IMR-90 (cell line): ENCODE measurements around the gene COL15A1. TPM values are rescaled to one million over a fixed set of nuclear protein-coding genes. Genes with fewer than 3 reads are reported as not detected.

Source experiments
- ATAC-seq: fragments of 200-7000 bp; cut with Tn5 transposase; 2 replicates; pipeline ENCODE4 v1.9.1; 2020; ENCODE audit warnings: low read depth, mild to moderate bottlenecking, moderate library complexity
- BruUV-seq: library from RNA; stranded (reverse); fragments of 400-500 nt; replicated peaks from 2 replicates; lab custom pipeline; 2021; lab: Mats Ljungman, UMichigan
- CTCF ChIA-PET: fragments of 300-600 bp; formaldehyde crosslinking; extraction: SDS; loops from one replicate; lab custom pipeline; 2021; ENCODE audit warnings: antibody characterized with exemption; lab: Yijun Ruan, JAX
- POLR2A ChIA-PET: fragments of 300-600 bp; sonication (Branson Sonifier 250); formaldehyde crosslinking; loops from one replicate; lab custom pipeline; 2022; ENCODE audit warnings: antibody characterized with exemption; ENCODE audit not compliant: unreplicated experiment; lab: Charles Lee
- DNase-seq: peaks from one replicate; pipeline ENCODE4 v3.0.0; 2013
- H2AFZ ChIP-seq: replicated peaks from 2 replicates; pipeline ENCODE3; 2013; ENCODE audit warnings: low read length, mild to moderate bottlenecking; ENCODE audit not compliant: poor library complexity
- H2AK5ac ChIP-seq: 2 replicates; pipeline ENCODE4 v1.6.1; 2013; ENCODE audit warnings: low read depth, low read length, inconsistent platforms
- H2AK9ac ChIP-seq: replicated peaks from 2 replicates; pipeline ENCODE3; 2013; ENCODE audit warnings: mild to moderate bottlenecking, low read depth, low read length, moderate library complexity; ENCODE audit not compliant: poor library complexity
- H2BK120ac ChIP-seq: 2 replicates; pipeline ENCODE4 v1.6.1; 2013; ENCODE audit warnings: low read depth, low read length, inconsistent platforms
- H2BK15ac ChIP-seq: 3 replicates; pipeline ENCODE4 v1.6.1; 2013; ENCODE audit warnings: low read depth, low read length, inconsistent platforms
- H2BK20ac ChIP-seq: 2 replicates; pipeline ENCODE4 v1.6.1; 2013; ENCODE audit warnings: low read depth, mild to moderate bottlenecking, inconsistent platforms, low read length, moderate library complexity
- H2BK5ac ChIP-seq: 2 replicates; pipeline ENCODE4 v1.6.1; 2013; ENCODE audit warnings: mild to moderate bottlenecking, low read depth, low read length, inconsistent platforms; ENCODE audit not compliant: poor library complexity, severe bottlenecking
- H3K14ac ChIP-seq: replicated peaks from 2 replicates; pipeline ENCODE4 v1.6.1; 2013; ENCODE audit warnings: low read depth, low read length, inconsistent platforms
- H3K18ac ChIP-seq: 2 replicates; pipeline ENCODE4 v1.6.1; 2013; ENCODE audit warnings: low read depth, low read length, control low read depth
- H3K23ac ChIP-seq: 2 replicates; pipeline ENCODE4 v1.6.1; 2013; ENCODE audit warnings: low read depth, low read length, inconsistent platforms
- H3K27ac ChIP-seq: 2 replicates; pipeline ENCODE4 v1.5.1; 2013; ENCODE audit warnings: mild to moderate bottlenecking, control low read depth, low read length; ENCODE audit not compliant: insufficient read depth
- H3K27me3 ChIP-seq: 2 replicates; pipeline ENCODE4 v1.6.1; 2013; ENCODE audit warnings: low read length; ENCODE audit not compliant: control insufficient read depth, insufficient read depth
- H3K36me3 ChIP-seq: 2 replicates; pipeline ENCODE4 v1.6.1; 2013; ENCODE audit warnings: low read length, mixed read lengths; ENCODE audit not compliant: control insufficient read depth, insufficient read depth
- H3K4ac ChIP-seq: 2 replicates; pipeline ENCODE4 v1.6.1; 2013; ENCODE audit warnings: low read depth, low read length, inconsistent platforms
- H3K4me1 ChIP-seq: 2 replicates; pipeline ENCODE4 v1.6.1; 2013; ENCODE audit warnings: low read length, mixed read lengths; ENCODE audit not compliant: control insufficient read depth, insufficient read depth
- H3K4me2 ChIP-seq: 2 replicates; pipeline ENCODE4 v1.6.1; 2013; ENCODE audit warnings: low read depth, mild to moderate bottlenecking, control low read depth, low read length, moderate library complexity
- H3K4me3 ChIP-seq: 2 replicates; pipeline ENCODE4 v1.5.1; 2013; ENCODE audit warnings: low read depth, mild to moderate bottlenecking, control low read depth, low read length, moderate library complexity; ENCODE audit not compliant: insufficient read depth
- H3K56ac ChIP-seq: 2 replicates; pipeline ENCODE4 v1.6.1; 2013; ENCODE audit warnings: low read length, inconsistent platforms; ENCODE audit not compliant: insufficient read depth; ENCODE audit errors: extremely low read depth
- H3K79me1 ChIP-seq, 2 experiments: 2 replicates each; pipeline ENCODE4 v1.6.1; 2013; ENCODE audit warnings: low read length in 2 of 2, inconsistent platforms in 1 of 2, low read depth in 1 of 2
- H3K9ac ChIP-seq: 2 replicates; pipeline ENCODE4 v1.6.1; 2013; ENCODE audit warnings: low read depth, low read length, control low read depth
- H3K9me1 ChIP-seq: 2 replicates; pipeline ENCODE4 v1.6.1; 2013; ENCODE audit warnings: low read length, inconsistent platforms; ENCODE audit not compliant: insufficient read depth
- H3K9me3 ChIP-seq: 2 replicates; pipeline ENCODE4 v1.6.1; 2013; ENCODE audit warnings: low read length; ENCODE audit not compliant: control insufficient read depth, insufficient read depth
- H4K20me1 ChIP-seq: 2 replicates; pipeline ENCODE4 v1.6.1; 2013; ENCODE audit warnings: low read length, inconsistent platforms; ENCODE audit not compliant: insufficient read depth
- H4K5ac ChIP-seq: 2 replicates; pipeline ENCODE4 v1.6.1; 2013; ENCODE audit warnings: mild to moderate bottlenecking, low read depth, low read length, control low read depth
- H4K8ac ChIP-seq, 2 experiments: 2 replicates each; pipeline ENCODE4 v1.6.1; 2013; ENCODE audit warnings: low read depth in 2 of 2, low read length in 2 of 2, control low read depth in 1 of 2, inconsistent platforms in 1 of 2
- H4K91ac ChIP-seq: 2 replicates; pipeline ENCODE4 v1.6.1; 2013; ENCODE audit warnings: low read depth, low read length, inconsistent platforms; ENCODE audit not compliant: insufficient read depth
- BHLHE40 ChIP-seq: fragments of 150-350 bp; IDR thresholded peaks from 2 replicates; pipeline ENCODE4 v1.6.1; 2016; ENCODE audit warnings: mild to moderate bottlenecking, low read depth, low read length
- CEBPB ChIP-seq: IDR thresholded peaks from 2 replicates; pipeline ENCODE4 v1.6.1; 2012; ENCODE audit warnings: low read depth, low read length, improper control_type of control experiment
- CHD1 ChIP-seq: IDR thresholded peaks from 2 replicates; pipeline ENCODE4 v1.6.1; 2012; ENCODE audit warnings: low read depth, low read length, improper control_type of control experiment
- CTCF ChIP-seq: conservative IDR thresholded peaks from 2 replicates; pipeline ENCODE4 v1.5.1; 2012; ENCODE audit warnings: mild to moderate bottlenecking, low read depth, low read length, improper control_type of control experiment
- FOS ChIP-seq: fragments of 150-350 bp; IDR thresholded peaks from 2 replicates; pipeline ENCODE4 v1.6.1; 2016; ENCODE audit warnings: low read depth, low read length
- MAFK ChIP-seq: IDR thresholded peaks from 2 replicates; pipeline ENCODE4 v1.6.1; 2012; ENCODE audit warnings: low read depth, low read length, improper control_type of control experiment
- MAZ ChIP-seq: IDR thresholded peaks from 2 replicates; pipeline ENCODE4 v1.6.1; 2012; ENCODE audit warnings: low read depth, mild to moderate bottlenecking, low read length, improper control_type of control experiment, moderate library complexity, borderline replicate concordance
- MXI1 ChIP-seq: IDR thresholded peaks from 2 replicates; pipeline ENCODE4 v1.6.1; 2012; ENCODE audit warnings: low read depth, mild to moderate bottlenecking, low read length, moderate library complexity, borderline replicate concordance
- NFE2L2 ChIP-seq: fragments of 150-350 bp; IDR thresholded peaks from 2 replicates; pipeline ENCODE4 v1.6.1; 2016; ENCODE audit warnings: low read depth, mild to moderate bottlenecking, low read length
- POLR2A ChIP-seq: IDR thresholded peaks from 2 replicates; pipeline ENCODE4 v1.6.1; 2012; ENCODE audit warnings: mild to moderate bottlenecking, low read depth, low read length
- RAD21 ChIP-seq: IDR thresholded peaks from 2 replicates; pipeline ENCODE4 v1.6.1; 2012; ENCODE audit warnings: low read length, improper control_type of control experiment
- RCOR1 ChIP-seq: IDR thresholded peaks from 2 replicates; pipeline ENCODE4 v1.6.1; 2012; ENCODE audit warnings: mild to moderate bottlenecking, low read length, improper control_type of control experiment; ENCODE audit not compliant: insufficient replicate concordance
- RFX5 ChIP-seq: IDR thresholded peaks from 2 replicates; pipeline ENCODE4 v1.8.0; 2012; ENCODE audit warnings: low read depth, mild to moderate bottlenecking, low read length, moderate library complexity
- SMC3 ChIP-seq: fragments of 150-350 bp; IDR thresholded peaks from 2 replicates; pipeline ENCODE4 v1.6.1; 2016; ENCODE audit warnings: low read depth, mild to moderate bottlenecking, antibody characterized with exemption, low read length, moderate library complexity
- WGBS, 2 experiments: methylation state at CpG; one replicate each; pipeline versions ENCODE4 v1.1.5 to v1.1.7; 2013; ENCODE audit warnings: missing lambda C conversion rate in 2 of 2; ENCODE audit not compliant: insufficient read length in 1 of 2; ENCODE audit errors: extremely low coverage in 2 of 2; 5-methylcytosine and 5-hydroxymethylcytosine counted together
- dilution Hi-C: fragments of 300-500 bp; cut with HindIII; formaldehyde crosslinking; loops from one replicate; pipeline ENCODE4 v1.14.3; 2018; ENCODE audit warnings: low sequenced_read_pairs; ENCODE audit not compliant: unreplicated experiment
- in situ Hi-C: fragments of 300-500 bp; cut with MboI; formaldehyde crosslinking; loops from 3 replicates; pipeline ENCODE4 v1.14.3; 2019; ENCODE audit warnings: low sequenced_read_pairs, inconsistent platforms, mixed read lengths
- intact Hi-C: fragments of 100-400 bp; cut with micrococcal nuclease; formaldehyde crosslinking; loops from 2 replicates; pipeline ENCODE4 v1.10.0; 2022
- polyA plus RNA-seq, 3 experiments: library from polyadenylated mRNA; depleted of rRNA; stranded (reverse); fragments of >200 nt; gene quantifications; 2 replicates each; pipeline ENCODE4 v1.2.3, GENCODE V29; 2012; ENCODE audit warnings: low replicate concordance in 1 of 3
- total RNA-seq: library from RNA; depleted of rRNA; stranded (reverse); fragments of >200 nt; gene quantifications from 2 replicates; pipeline ENCODE4 v1.2.3, GENCODE V29; 2012
- TF ChIP-seq, protein P1 (sequence below): fragments of 150-350 bp; IDR thresholded peaks from 2 replicates; pipeline ENCODE4 v1.6.1; 2017; ENCODE audit warnings: mild to moderate bottlenecking, antibody characterized with exemption, low read length, low read depth
- TF ChIP-seq, protein P2 (sequence below): fragments of 150-350 bp; IDR thresholded peaks from 2 replicates; pipeline ENCODE4 v1.6.1; 2016; ENCODE audit warnings: low read depth, mild to moderate bottlenecking, low read length, moderate library complexity, borderline replicate concordance

COL15A1 gene
- total and polyA plus RNA-seq, 2 of the 4 experiments (the other 2 are of a cell fraction): 2.2 to 3.7 TPM

- Histone ChIP-seq H3K36me3 (no peaks in the 10 kb centered on the region), H2BK20ac (no peak overlapping the region), H2BK15ac (no peak overlapping the region), H3K9me1 (no peaks in the 10 kb centered on the region), H3K27ac (no peak overlapping the region), H3K56ac (no peak overlapping the region), H3K9me3 (no peaks in the 10 kb centered on the region), H4K8ac (no peak overlapping the region), H2AFZ (no peak overlapping the region), H2BK5ac (no peak overlapping the region), H4K20me1 (no peaks in the 10 kb centered on the region), H2AK5ac (no peak overlapping the region), H4K5ac (no peak overlapping the region), H3K4me1 (peaks cover 10% of the 10 kb centered on the region; the same call in 1 of the 2 replicates), H3K79me1 (no peaks in the 10 kb centered on the region), H2BK120ac (no peak overlapping the region), H4K91ac (no peak overlapping the region), H3K4ac (no peak overlapping the region), H3K23ac (no peak overlapping the region), H3K4me3 (no peak overlapping the region), H2AK9ac (no peak overlapping the region), H3K18ac (no peak overlapping the region), H3K27me3 (peaks cover 8% of the 10 kb centered on the region), H3K14ac (no peak overlapping the region), H3K4me2 (no peak overlapping the region), H3K9ac (no peak overlapping the region)
- no peak for DNase-seq
- dilution Hi-C loops (no loop called here), in situ Hi-C loops (no loop called here), intact Hi-C loops (no loop called here)
- ChIA-PET CTCF (no interaction called here), POLR2A (no interaction called here)
- TF ChIP-seq FOS: no peak
- no peak for TF ChIP-seq CHD1
- TF ChIP-seq MAFK: no peak
- no peak for TF ChIP-seq CEBPB
- no peak for TF ChIP-seq CTCF
- TF ChIP-seq NFE2L2: no peak
- TF ChIP-seq MXI1: no peak
- TF ChIP-seq BHLHE40: no peak
- no peak for TF ChIP-seq POLR2A
- no peak for TF ChIP-seq MAZ
- TF ChIP-seq RCOR1: no peak
- TF ChIP-seq, protein P1, sequence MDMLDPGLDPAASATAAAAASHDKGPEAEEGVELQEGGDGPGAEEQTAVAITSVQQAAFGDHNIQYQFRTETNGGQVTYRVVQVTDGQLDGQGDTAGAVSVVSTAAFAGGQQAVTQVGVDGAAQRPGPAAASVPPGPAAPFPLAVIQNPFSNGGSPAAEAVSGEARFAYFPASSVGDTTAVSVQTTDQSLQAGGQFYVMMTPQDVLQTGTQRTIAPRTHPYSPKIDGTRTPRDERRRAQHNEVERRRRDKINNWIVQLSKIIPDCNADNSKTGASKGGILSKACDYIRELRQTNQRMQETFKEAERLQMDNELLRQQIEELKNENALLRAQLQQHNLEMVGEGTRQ: no peak
- TF ChIP-seq, protein P2, sequence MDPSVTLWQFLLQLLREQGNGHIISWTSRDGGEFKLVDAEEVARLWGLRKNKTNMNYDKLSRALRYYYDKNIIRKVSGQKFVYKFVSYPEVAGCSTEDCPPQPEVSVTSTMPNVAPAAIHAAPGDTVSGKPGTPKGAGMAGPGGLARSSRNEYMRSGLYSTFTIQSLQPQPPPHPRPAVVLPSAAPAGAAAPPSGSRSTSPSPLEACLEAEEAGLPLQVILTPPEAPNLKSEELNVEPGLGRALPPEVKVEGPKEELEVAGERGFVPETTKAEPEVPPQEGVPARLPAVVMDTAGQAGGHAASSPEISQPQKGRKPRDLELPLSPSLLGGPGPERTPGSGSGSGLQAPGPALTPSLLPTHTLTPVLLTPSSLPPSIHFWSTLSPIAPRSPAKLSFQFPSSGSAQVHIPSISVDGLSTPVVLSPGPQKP: no peak
- no peak for TF ChIP-seq RFX5
- no peak for TF ChIP-seq SMC3
- no peak for TF ChIP-seq RAD21
- no CpG with 5 or more reads among the region's 2 CpGs for WGBS, 2 experiments
- BruUV-seq: no TSS peak
- no peak for ATAC-seq
Measured at GRCh38 chr9:98933890-98934289, 9.8 kb upstream of the COL15A1 start.
